Smooth muscle cell (in vitro differentiated cells): Measurements from ENCODE around the gene STK32C. TPM values are rescaled to one million over a fixed set of nuclear protein-coding genes. Genes with fewer than 3 reads are reported as not detected.

Experiments used
- DNase-seq: peaks from one replicate; lab custom pipeline; 2025; ENCODE audit not compliant: unreplicated experiment; lab: John Stamatoyannopoulos, UW
- H2AFZ ChIP-seq: fragments of 200-600 bp; sonication (generic); 2 replicates; pipeline ENCODE4 v1.6.0; 2016; ENCODE audit warnings: antibody characterized with exemption, low read depth, mild to moderate bottlenecking
- H3F3A ChIP-seq: fragments of 200-600 bp; sonication (generic); 2 replicates; pipeline ENCODE4 v1.6.0; 2017; ENCODE audit warnings: antibody characterized with exemption, low read depth
- H3K27ac ChIP-seq: fragments of 200-600 bp; sonication (generic); 2 replicates; pipeline ENCODE4 v1.5.1; 2016; ENCODE audit warnings: low read depth, mild to moderate bottlenecking
- H3K27me3 ChIP-seq: fragments of 200-600 bp; sonication (generic); 2 replicates; pipeline ENCODE4 v1.6.1; 2016; ENCODE audit warnings: low read depth, mild to moderate bottlenecking
- H3K36me3 ChIP-seq: fragments of 200-600 bp; sonication (generic); 2 replicates; pipeline ENCODE4 v1.5.1; 2016; ENCODE audit warnings: low read depth
- H3K4me1 ChIP-seq: fragments of 200-600 bp; sonication (generic); 2 replicates; pipeline ENCODE4 v1.5.1; 2016; ENCODE audit warnings: low read depth
- H3K4me2 ChIP-seq: fragments of 200-600 bp; sonication (generic); 2 replicates; pipeline ENCODE4 v1.6.0; 2016; ENCODE audit warnings: mild to moderate bottlenecking
- H3K4me3 ChIP-seq: fragments of 200-600 bp; sonication (generic); 2 replicates; pipeline ENCODE4 v1.5.1; 2016; ENCODE audit warnings: mild to moderate bottlenecking
- H3K79me2 ChIP-seq: fragments of 200-600 bp; sonication (generic); 2 replicates; pipeline ENCODE4 v1.6.0; 2016; ENCODE audit warnings: low read depth, mild to moderate bottlenecking
- H3K9ac ChIP-seq: fragments of 200-600 bp; sonication (generic); 2 replicates; pipeline ENCODE4 v1.6.0; 2016; ENCODE audit warnings: low read depth
- H3K9me3 ChIP-seq: fragments of 200-600 bp; sonication (generic); replicated peaks from 2 replicates; pipeline ENCODE4 v1.5.1; 2016; ENCODE audit warnings: low read depth
- H4K20me1 ChIP-seq: fragments of 200-600 bp; sonication (generic); 2 replicates; pipeline ENCODE4 v1.6.0; 2016; ENCODE audit warnings: low read depth
- WGBS: methylation state at CpG from one replicate; pipeline ENCODE4 v1.1.7; 2016; ENCODE audit warnings: low lambda C conversion rate; 5-methylcytosine and 5-hydroxymethylcytosine counted together
- polyA plus RNA-seq: library from polyadenylated mRNA; unstranded; fragments of >200 nt; fragmentation: Nextera tagmentation; extraction: Ambion mirVana; gene quantifications from 2 replicates; pipeline ENCODE4 v1.2.1, GENCODE V29; 2016
- total RNA-seq: library from RNA; depleted of rRNA; stranded (reverse); fragments of >200 nt; gene quantifications from 2 replicates; pipeline ENCODE4 v1.2.3, GENCODE V29; 2014
- TF ChIP-seq, protein P1 (sequence below): fragments of 200-600 bp; sonication (generic); IDR thresholded peaks from 2 replicates; pipeline ENCODE4 v1.5.1; 2017; ENCODE audit warnings: borderline replicate concordance, mild to moderate bottlenecking, antibody characterized with exemption; ENCODE audit not compliant: insufficient read depth, poor library complexity, severe bottlenecking

The STK32C gene
- total and polyA plus RNA-seq, 2 experiments from 2014 or later, result 2.3 to 13.2 TPM

DNA sequence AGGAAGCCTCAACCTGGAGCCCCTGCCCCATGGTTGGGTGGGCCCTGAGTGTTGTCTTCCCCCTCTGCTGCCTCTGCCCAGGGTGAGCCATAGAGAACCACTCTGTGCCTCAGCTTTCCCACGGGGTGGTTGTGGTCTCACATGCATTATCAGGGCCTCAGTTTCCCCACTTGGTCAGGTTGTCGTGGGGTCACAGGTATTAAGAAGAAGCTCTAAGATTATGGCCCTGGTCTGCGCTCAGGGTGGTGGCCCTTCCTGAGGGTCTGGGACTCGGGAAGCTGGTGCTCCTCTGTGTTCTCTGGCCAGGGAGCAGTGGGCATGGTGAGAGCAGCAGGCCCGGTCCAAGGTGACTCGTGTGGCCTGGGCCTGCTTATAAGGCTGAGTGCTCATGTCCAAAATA lies 42.0 kb upstream of the STK32C start:
- TF ChIP-seq, protein P1, sequence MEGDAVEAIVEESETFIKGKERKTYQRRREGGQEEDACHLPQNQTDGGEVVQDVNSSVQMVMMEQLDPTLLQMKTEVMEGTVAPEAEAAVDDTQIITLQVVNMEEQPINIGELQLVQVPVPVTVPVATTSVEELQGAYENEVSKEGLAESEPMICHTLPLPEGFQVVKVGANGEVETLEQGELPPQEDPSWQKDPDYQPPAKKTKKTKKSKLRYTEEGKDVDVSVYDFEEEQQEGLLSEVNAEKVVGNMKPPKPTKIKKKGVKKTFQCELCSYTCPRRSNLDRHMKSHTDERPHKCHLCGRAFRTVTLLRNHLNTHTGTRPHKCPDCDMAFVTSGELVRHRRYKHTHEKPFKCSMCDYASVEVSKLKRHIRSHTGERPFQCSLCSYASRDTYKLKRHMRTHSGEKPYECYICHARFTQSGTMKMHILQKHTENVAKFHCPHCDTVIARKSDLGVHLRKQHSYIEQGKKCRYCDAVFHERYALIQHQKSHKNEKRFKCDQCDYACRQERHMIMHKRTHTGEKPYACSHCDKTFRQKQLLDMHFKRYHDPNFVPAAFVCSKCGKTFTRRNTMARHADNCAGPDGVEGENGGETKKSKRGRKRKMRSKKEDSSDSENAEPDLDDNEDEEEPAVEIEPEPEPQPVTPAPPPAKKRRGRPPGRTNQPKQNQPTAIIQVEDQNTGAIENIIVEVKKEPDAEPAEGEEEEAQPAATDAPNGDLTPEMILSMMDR, result no peak
- H3K36me3 ChIP-seq, result no peaks in the 10 kb centered on the region
- no peak overlapping the region for H3K4me2 ChIP-seq
- H3K4me1 ChIP-seq, result no peaks in the 10 kb centered on the region
- H3K27me3 ChIP-seq, result no peaks in the 10 kb centered on the region
- H3F3A ChIP-seq, result no peaks in the 10 kb centered on the region
- no peaks in the 10 kb centered on the region for H3K9me3 ChIP-seq
- no peaks in the 10 kb centered on the region for H4K20me1 ChIP-seq
- no peaks in the 10 kb centered on the region for H3K79me2 ChIP-seq
- DNase-seq, result no peak
- no peak overlapping the region for H3K4me3 ChIP-seq
- WGBS, result 93% methylated on average over 6 of the region's 6 CpGs
- no peak overlapping the region for H3K27ac ChIP-seq
- no peak overlapping the region for H2AFZ ChIP-seq
- H3K9ac ChIP-seq, result no peak overlapping the region

GRCh38 chr10:132347931-132348267 lies 40.1 kb upstream of the STK32C start:
- Histone ChIP-seq H3K27ac (no peak overlapping the region), H3K36me3 (no peaks in the 10 kb centered on the region), H3K27me3 (no peaks in the 10 kb centered on the region), H3K4me3 (no peak overlapping the region), H4K20me1 (no peaks in the 10 kb centered on the region), H2AFZ (no peak overlapping the region), H3K4me1 (no peaks in the 10 kb centered on the region), H3F3A (no peaks in the 10 kb centered on the region), H3K9me3 (no peaks in the 10 kb centered on the region), H3K4me2 (no peak overlapping the region), H3K9ac (no peak overlapping the region), H3K79me2 (no peaks in the 10 kb centered on the region)
- DNase-seq, result no peak
- TF ChIP-seq, protein P1, result no peak
- 93% methylated on average over 13 of the region's 13 CpGs for WGBS

- Histone ChIP-seq H3K36me3 (no peaks in the 10 kb centered on the region), H3F3A (no peaks in the 10 kb centered on the region), H3K79me2 (no peaks in the 10 kb centered on the region), H3K4me3 (no peak overlapping the region), H3K9ac (no peak overlapping the region), H3K9me3 (no peaks in the 10 kb centered on the region), H3K27ac (no peak overlapping the region), H2AFZ (no peak overlapping the region), H3K27me3 (no peaks in the 10 kb centered on the region), H4K20me1 (no peaks in the 10 kb centered on the region), H3K4me1 (no peaks in the 10 kb centered on the region), H3K4me2 (no peak overlapping the region)
- DNase-seq, result no peak
- 95% methylated on average over 20 of the region's 23 CpGs for WGBS
- TF ChIP-seq, protein P1, result no peak
Measured at GRCh38 chr10:132347211-132347930, 39.6 kb upstream of the STK32C start.

DNA sequence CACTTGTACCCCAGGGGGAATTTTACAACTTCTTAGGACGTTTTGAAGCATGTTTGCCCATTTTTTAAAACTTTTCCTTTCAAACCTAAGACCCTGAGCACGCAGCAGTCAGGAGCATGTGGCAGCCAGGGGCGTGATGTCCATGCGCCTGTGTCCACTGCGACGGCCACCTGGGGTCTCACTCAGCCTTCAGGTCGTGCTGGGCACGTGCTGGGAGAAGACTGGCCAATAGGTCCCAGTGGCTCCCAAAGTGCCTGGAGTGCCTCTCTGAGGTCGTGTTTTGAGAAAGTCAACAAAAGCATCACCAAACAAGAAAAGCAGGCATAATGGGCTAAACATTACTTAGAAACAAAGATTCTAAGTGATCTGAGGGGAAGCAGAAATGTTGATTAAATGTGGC lies 39.1 kb upstream of the STK32C start:
- DNase-seq, result no peak

More for the DNA sequence above, 39.1 kb upstream of the STK32C start:
- Histone ChIP-seq H3K36me3 (no peaks in the 10 kb centered on the region), H3K79me2 (no peaks in the 10 kb centered on the region), H3K4me3 (no peak overlapping the region), H3K9ac (no peak overlapping the region), H3K9me3 (no peaks in the 10 kb centered on the region), H3K4me2 (no peak overlapping the region), H3K27ac (no peak overlapping the region), H3K27me3 (no peaks in the 10 kb centered on the region), H2AFZ (no peak overlapping the region), H3F3A (no peaks in the 10 kb centered on the region), H4K20me1 (no peaks in the 10 kb centered on the region), H3K4me1 (no peaks in the 10 kb centered on the region)
- WGBS, result 91% methylated on average over 9 of the region's 9 CpGs
- TF ChIP-seq, protein P1, result no peak
